Vagina (tissue), 2 donors: ENCODE results near the gene ST3GAL5.

Experiments used
- POLR2A ChIP-seq, 2 donors: fragments of 450-650 bp; IDR thresholded peaks; one replicate each; pipeline ENCODE4 v1.6.1; 2017; ENCODE audit warnings: antibody characterized with exemption in 2 of 2, mild to moderate bottlenecking in 2 of 2, moderate library complexity in 2 of 2
- POLR2AphosphoS5 ChIP-seq, 2 donors: sonication (generic); formaldehyde crosslinking; IDR thresholded peaks; one replicate each; pipeline ENCODE4 v1.9.0; 2017; ENCODE audit warnings: antibody characterized with exemption in 2 of 2, mild to moderate bottlenecking in 2 of 2, low read depth in 1 of 2; ENCODE audit not compliant: insufficient read depth in 1 of 2
- TF ChIP-seq, protein P1 (sequence below), 3 experiments: fragments of 450-650 bp in 2 of 3; fragments of 200-600 bp in 1 of 3; sonication (generic) in 1 of 3; IDR thresholded peaks; one replicate each; pipeline ENCODE4 v1.5.1; 2017 to 2019; ENCODE audit warnings: antibody characterized with exemption in 3 of 3, mild to moderate bottlenecking in 2 of 3, moderate library complexity in 2 of 3

DNA sequence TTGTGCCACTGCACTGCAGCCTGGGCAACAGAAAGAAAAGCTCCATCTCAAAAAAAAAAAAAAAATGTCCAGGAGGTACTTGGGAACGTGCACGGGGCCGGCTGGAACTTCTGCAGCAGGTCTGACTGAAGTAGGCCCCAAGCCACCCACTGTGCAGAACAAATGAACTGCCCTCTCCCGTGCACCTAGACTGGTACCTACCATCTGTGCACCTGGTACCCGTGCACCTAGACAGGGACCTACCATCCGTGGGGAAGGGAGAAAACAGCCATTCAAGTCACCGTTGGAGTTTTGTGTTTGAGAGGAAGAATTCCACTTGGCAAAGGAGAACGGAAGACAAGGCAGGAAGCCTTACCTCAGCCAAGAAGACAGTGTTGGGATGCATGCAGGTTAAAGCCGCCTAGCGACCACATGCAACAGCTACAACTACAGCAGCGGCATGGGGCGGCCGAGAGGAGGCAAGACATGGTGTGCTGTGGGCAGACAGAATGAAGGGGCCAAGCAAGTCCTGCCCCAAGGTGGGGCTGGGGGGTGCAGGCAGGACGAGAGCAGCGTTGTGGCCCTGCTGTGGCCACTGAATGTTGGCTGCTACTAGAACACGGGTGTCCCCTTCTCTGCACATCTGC lies 16.1 kb downstream of the ST3GAL5 start:
- TF ChIP-seq, protein P1, sequence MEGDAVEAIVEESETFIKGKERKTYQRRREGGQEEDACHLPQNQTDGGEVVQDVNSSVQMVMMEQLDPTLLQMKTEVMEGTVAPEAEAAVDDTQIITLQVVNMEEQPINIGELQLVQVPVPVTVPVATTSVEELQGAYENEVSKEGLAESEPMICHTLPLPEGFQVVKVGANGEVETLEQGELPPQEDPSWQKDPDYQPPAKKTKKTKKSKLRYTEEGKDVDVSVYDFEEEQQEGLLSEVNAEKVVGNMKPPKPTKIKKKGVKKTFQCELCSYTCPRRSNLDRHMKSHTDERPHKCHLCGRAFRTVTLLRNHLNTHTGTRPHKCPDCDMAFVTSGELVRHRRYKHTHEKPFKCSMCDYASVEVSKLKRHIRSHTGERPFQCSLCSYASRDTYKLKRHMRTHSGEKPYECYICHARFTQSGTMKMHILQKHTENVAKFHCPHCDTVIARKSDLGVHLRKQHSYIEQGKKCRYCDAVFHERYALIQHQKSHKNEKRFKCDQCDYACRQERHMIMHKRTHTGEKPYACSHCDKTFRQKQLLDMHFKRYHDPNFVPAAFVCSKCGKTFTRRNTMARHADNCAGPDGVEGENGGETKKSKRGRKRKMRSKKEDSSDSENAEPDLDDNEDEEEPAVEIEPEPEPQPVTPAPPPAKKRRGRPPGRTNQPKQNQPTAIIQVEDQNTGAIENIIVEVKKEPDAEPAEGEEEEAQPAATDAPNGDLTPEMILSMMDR (IDR thresholded peaks at IDR 0.05): no peak
- TF ChIP-seq POLR2A (IDR thresholded peaks at IDR 0.05) (no peak), POLR2AphosphoS5 (IDR thresholded peaks at IDR 0.05; ENCODE audit: insufficient read depth in 1 of 2, low read depth in 1 of 2) (no peak)
